Nephron progenitor cell (in vitro differentiated cells): ENCODE data around the gene MUC3A.

Experiments used
- DNase-seq: peaks from one replicate; pipeline ENCODE4 v3.0.0; 2021
- H3K27ac Mint-ChIP-seq: 2 replicates; pipeline ENCODE4 v1.8.0; 2021; ENCODE audit warnings: mild to moderate bottlenecking, moderate library complexity, mixed read lengths
- H3K27me3 Mint-ChIP-seq: 2 replicates; pipeline ENCODE4 v1.8.0; 2021; ENCODE audit warnings: mild to moderate bottlenecking, low read depth, mixed read lengths; ENCODE audit not compliant: poor library complexity
- H3K36me3 Mint-ChIP-seq: 2 replicates; pipeline ENCODE4 v1.8.0; 2021; ENCODE audit warnings: low read depth, mixed read lengths
- H3K4me1 Mint-ChIP-seq: 2 replicates; pipeline ENCODE4 v1.8.0; 2021; ENCODE audit warnings: mixed read lengths
- H3K4me3 Mint-ChIP-seq: 2 replicates; pipeline ENCODE4 v1.8.0; 2021; ENCODE audit warnings: mild to moderate bottlenecking, moderate library complexity, mixed read lengths
- H3K9me3 Mint-ChIP-seq: 2 replicates; pipeline ENCODE4 v1.8.0; 2021; ENCODE audit warnings: mild to moderate bottlenecking, moderate library complexity, mixed read lengths
- CTCF ChIP-seq: fragments of 200-600 bp; sonication (generic); IDR thresholded peaks from 2 replicates; pipeline ENCODE4 v1.5.0; 2021; ENCODE audit warnings: antibody characterized with exemption

Gene MUC3A

DNA sequence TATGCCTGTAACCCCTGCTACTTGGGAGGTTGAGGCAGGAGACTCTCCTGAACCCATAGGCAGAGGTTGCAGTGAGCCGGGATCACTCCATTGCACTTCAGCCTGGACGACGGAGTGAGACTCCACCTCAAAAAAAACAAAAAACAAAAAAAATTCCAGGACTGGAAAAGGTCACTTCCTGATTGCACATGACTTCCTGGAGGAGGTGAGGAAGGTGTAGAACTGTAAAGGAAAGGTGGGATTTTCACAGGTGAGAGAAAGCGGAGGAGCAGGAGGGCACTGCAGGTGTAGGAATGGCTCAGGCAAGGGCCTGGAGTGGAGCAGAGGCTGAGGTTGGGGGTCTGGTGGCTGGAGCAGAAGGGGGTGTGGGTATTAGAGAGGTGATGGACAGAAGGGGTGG lies 3.2 kb upstream of the MUC3A start:
- Mint-ChIP-seq H3K4me3 (no peak overlapping the region), H3K36me3 (no peaks in the 10 kb centered on the region), H3K9me3 (peaks cover 3% of the 10 kb centered on the region), H3K27me3 (peaks cover 12% of the 10 kb centered on the region), H3K27ac (no peak overlapping the region), H3K4me1 (peaks cover 9% of the 10 kb centered on the region)
- TF ChIP-seq CTCF, result no peak
- no peak for DNase-seq

- Mint-ChIP-seq H3K4me3 (no peak overlapping the region), H3K36me3 (no peaks in the 10 kb centered on the region), H3K27ac (no peak overlapping the region), H3K4me1 (peaks cover 9% of the 10 kb centered on the region), H3K27me3 (peaks cover 12% of the 10 kb centered on the region), H3K9me3 (peaks cover 3% of the 10 kb centered on the region)
- no peak for TF ChIP-seq CTCF
- no peak for DNase-seq
Measured at GRCh38 chr7:100946766-100947365, 2.5 kb upstream of the MUC3A start.

DNA sequence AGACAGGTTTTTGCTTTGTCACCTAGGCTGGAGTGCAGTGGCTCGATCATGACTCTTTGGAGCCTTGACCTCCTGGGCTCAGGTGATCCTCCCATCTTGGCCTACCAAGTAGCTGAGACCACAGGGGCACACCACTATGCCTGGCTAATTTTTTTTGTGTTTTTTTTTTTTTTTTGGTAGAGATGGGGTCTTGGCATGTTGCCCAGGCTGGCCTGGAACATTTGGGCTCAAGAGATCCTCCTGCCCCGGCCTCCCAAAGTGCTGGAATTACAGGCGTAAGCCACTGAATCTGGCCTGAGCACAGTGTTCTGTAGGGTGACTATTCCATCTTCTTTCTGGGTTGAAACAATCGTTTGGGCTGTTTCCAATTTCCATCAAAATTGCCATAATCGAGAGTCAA lies 1.5 kb upstream of the MUC3A start:
- no peak overlapping the region for H3K4me3 Mint-ChIP-seq
- H3K36me3 Mint-ChIP-seq, result no peaks in the 10 kb centered on the region
- no peak for TF ChIP-seq CTCF
- peaks cover 9% of the 10 kb centered on the region for H3K4me1 Mint-ChIP-seq
- H3K9me3 Mint-ChIP-seq, result peaks cover 3% of the 10 kb centered on the region
- peaks cover 8% of the 10 kb centered on the region for H3K27me3 Mint-ChIP-seq
- no peak for DNase-seq
- H3K27ac Mint-ChIP-seq, result no peak overlapping the region

GRCh38 chr7:100949933-100950443 lies 654 bp downstream of the MUC3A start:
- Mint-ChIP-seq H3K36me3 (no peaks in the 10 kb centered on the region), H3K27ac (no peak overlapping the region), H3K9me3 (no peaks in the 10 kb centered on the region), H3K4me1 (peaks cover 9% of the 10 kb centered on the region), H3K27me3 (peaks cover 8% of the 10 kb centered on the region), H3K4me3 (no peak overlapping the region)
- no peak for TF ChIP-seq CTCF
- no peak for DNase-seq

DNA sequence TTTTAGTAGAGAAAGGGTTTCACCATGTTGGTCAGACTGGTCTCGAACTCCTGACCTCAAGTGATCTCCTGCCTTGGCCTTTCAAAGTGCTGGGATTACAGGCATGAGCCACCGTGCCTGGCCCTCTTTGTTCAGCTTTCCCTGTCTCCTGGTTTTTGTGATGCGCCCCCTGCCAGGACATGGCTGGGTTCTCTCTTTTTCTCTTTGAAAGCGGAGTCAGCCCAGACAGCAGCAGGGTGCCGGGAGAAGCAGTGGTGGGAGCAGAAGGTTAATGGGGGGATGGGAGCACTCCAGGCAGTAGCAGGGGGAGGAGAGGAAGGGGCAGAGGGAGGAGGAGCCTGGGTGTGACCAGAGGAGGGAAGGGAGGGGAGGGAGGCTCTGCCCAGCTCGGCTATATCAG lies 1.8 kb downstream of the MUC3A start:
- Mint-ChIP-seq H3K27me3 (peaks cover 8% of the 10 kb centered on the region), H3K4me3 (no peak overlapping the region), H3K27ac (no peak overlapping the region), H3K4me1 (peaks cover 9% of the 10 kb centered on the region), H3K9me3 (no peaks in the 10 kb centered on the region), H3K36me3 (no peaks in the 10 kb centered on the region)
- no peak for DNase-seq
- TF ChIP-seq CTCF, result no peak

DNA sequence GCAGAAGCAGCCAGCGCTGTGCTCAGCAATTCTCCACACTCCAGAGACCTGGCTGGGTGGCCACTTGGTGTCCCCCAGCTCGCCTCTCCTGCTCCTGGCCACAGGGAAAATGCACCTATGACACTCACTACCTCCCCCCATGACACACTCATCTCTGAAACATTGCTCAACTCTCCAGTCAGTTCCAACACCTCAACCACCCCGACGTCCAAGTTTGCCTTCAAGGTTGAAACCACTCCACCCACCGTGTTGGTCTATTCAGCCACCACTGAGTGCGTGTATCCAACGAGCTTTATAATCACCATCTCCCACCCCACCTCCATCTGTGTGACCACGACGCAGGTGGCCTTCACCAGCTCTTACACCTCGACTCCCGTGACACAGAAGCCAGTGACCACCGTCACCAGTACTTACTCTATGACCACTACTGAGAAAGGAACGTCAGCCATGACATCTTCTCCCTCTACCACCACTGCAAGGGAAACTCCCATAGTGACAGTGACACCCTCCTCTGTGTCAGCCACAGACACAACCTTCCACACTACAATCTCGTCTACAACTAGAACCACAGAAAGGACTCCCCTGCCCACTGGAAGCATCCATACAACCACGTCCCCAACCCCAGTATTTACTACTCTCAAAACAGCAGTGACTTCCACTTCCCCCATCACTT lies 2.7 kb downstream of the MUC3A start:
- Mint-ChIP-seq H3K4me1 (peaks cover 9% of the 10 kb centered on the region), H3K4me3 (no peak overlapping the region), H3K9me3 (no peaks in the 10 kb centered on the region), H3K36me3 (no peaks in the 10 kb centered on the region), H3K27me3 (peaks cover 8% of the 10 kb centered on the region), H3K27ac (no peak overlapping the region)
- DNase-seq, result no peak
- TF ChIP-seq CTCF, result no peak
